ENCODE results near the gene MAP3K19.

MAP3K19 gene

GRCh38 chr2:135074216-135074615, 27.0 kb upstream of the MAP3K19 start:
- Histone ChIP-seq H3K23ac (ENCODE audit: low read length in 2 of 2) (no peak overlapping the region), H3K27me3 (ENCODE audit: control insufficient read depth in 1 of 2, insufficient read depth in 1 of 2, low read length in 2 of 2) (no peaks in the 10 kb centered on the region), H3K4me3 (ENCODE audit: insufficient read depth in 1 of 2, low read depth in 1 of 2, low read length in 2 of 2) (no peak overlapping the region), H3K4me2 (ENCODE audit: low read length, poor library complexity, severe bottlenecking) (no peak overlapping the region), H2AFZ (ENCODE audit: low read depth, low read length) (no peak overlapping the region), H3K9ac (ENCODE audit: low read length) (no peak overlapping the region), H2BK15ac (ENCODE audit: low read depth, poor library complexity, severe bottlenecking) (no peak overlapping the region), H3K27ac (ENCODE audit: low read length, poor library complexity, severe bottlenecking) (no peak overlapping the region), H2AK5ac (ENCODE audit: low read length, severe bottlenecking) (no peak overlapping the region), H3K4ac (ENCODE audit: low read depth in 1 of 2, low read length in 2 of 2) (no peak overlapping the region), H4K8ac (ENCODE audit: low read length) (no peak overlapping the region), H3K4me1 (ENCODE audit: control insufficient read depth, insufficient read depth, low read depth, low read length) (no peaks in the 10 kb centered on the region), H2BK5ac (ENCODE audit: low read depth, low read length, poor library complexity, severe bottlenecking) (no peak overlapping the region), H3K79me1 (replicated peaks; ENCODE audit: low read length, poor library complexity, severe bottlenecking) (peaks cover 45% of the 10 kb centered on the region), H2BK12ac (ENCODE audit: low read length in 2 of 2) (no peak overlapping the region), H3K18ac (ENCODE audit: low read depth in 1 of 2, low read length in 2 of 2) (no peak overlapping the region), H4K91ac (ENCODE audit: low read length) (no peak overlapping the region), H3K9me3 (ENCODE audit: control insufficient read depth, low read length) (peaks cover 21% of the 10 kb centered on the region), H3K14ac (ENCODE audit: low read length in 2 of 2) (no peak overlapping the region), H3K36me3 (ENCODE audit: control insufficient read depth in 1 of 2, insufficient read depth in 2 of 2, low read depth in 1 of 2, low read length in 2 of 2) (peaks cover 25 to 28% of the 10 kb centered on the region in 2 experiments), H2BK120ac (ENCODE audit: low read depth, low read length) (no peak overlapping the region)
- DNase-seq, result no peak
- WGBS, result 98% methylated on average over 3 of the region's 3 CpGs

GRCh38 chr2:135072125-135072997, 25.1 kb upstream of the MAP3K19 start:
- Histone ChIP-seq H2AFZ (ENCODE audit: low read depth, low read length) (no peak overlapping the region), H4K91ac (ENCODE audit: low read length) (no peak overlapping the region), H2AK5ac (ENCODE audit: low read length, severe bottlenecking) (no peak overlapping the region), H3K9me3 (ENCODE audit: control insufficient read depth, low read length) (peaks cover 21% of the 10 kb centered on the region), H3K4me2 (ENCODE audit: low read length, poor library complexity, severe bottlenecking) (no peak overlapping the region), H2BK120ac (ENCODE audit: low read depth, low read length) (no peak overlapping the region), H4K8ac (ENCODE audit: low read length) (no peak overlapping the region), H3K4me1 (ENCODE audit: control insufficient read depth, insufficient read depth, low read depth, low read length) (no peaks in the 10 kb centered on the region), H3K23ac (ENCODE audit: low read length in 2 of 2) (no peak overlapping the region), H3K36me3 (ENCODE audit: control insufficient read depth in 1 of 2, insufficient read depth in 2 of 2, low read depth in 1 of 2, low read length in 2 of 2) (peaks cover 22 to 24% of the 10 kb centered on the region in 2 experiments), H3K18ac (ENCODE audit: low read depth in 1 of 2, low read length in 2 of 2) (no peak overlapping the region), H3K27ac (ENCODE audit: low read length, poor library complexity, severe bottlenecking) (no peak overlapping the region), H2BK12ac (ENCODE audit: low read length in 2 of 2) (no peak overlapping the region), H3K9ac (ENCODE audit: low read length) (no peak overlapping the region), H2BK5ac (ENCODE audit: low read depth, low read length, poor library complexity, severe bottlenecking) (no peak overlapping the region), H3K14ac (ENCODE audit: low read length in 2 of 2) (no peak overlapping the region), H3K4me3 (ENCODE audit: insufficient read depth in 1 of 2, low read depth in 1 of 2, low read length in 2 of 2) (peak overlapping the region in 1 of 2 experiments; percentile 30), H2BK15ac (ENCODE audit: low read depth, poor library complexity, severe bottlenecking) (no peak overlapping the region), H3K27me3 (ENCODE audit: control insufficient read depth in 1 of 2, insufficient read depth in 1 of 2, low read length in 2 of 2) (no peaks in the 10 kb centered on the region), H3K4ac (ENCODE audit: low read depth in 1 of 2, low read length in 2 of 2) (no peak overlapping the region), H3K79me1 (replicated peaks; ENCODE audit: low read length, poor library complexity, severe bottlenecking) (peaks cover 44% of the 10 kb centered on the region)
- no peak for DNase-seq
- WGBS, result 96% methylated on average over 2 of the region's 3 CpGs

- no peak overlapping the region for H3K4me2 ChIP-seq (ENCODE audit: low read length, poor library complexity, severe bottlenecking)
- no peak overlapping the region for H2BK120ac ChIP-seq (ENCODE audit: low read depth, low read length)
- no peak overlapping the region for H3K27ac ChIP-seq (ENCODE audit: low read length, poor library complexity, severe bottlenecking)
- no peaks in the 10 kb centered on the region for H3K4me1 ChIP-seq (ENCODE audit: control insufficient read depth, insufficient read depth, low read depth, low read length)
- H3K9ac ChIP-seq (ENCODE audit: low read length), result peak overlapping the region; percentile 75
- H2BK12ac ChIP-seq (ENCODE audit: low read length in 2 of 2), result no peak overlapping the region
- H2BK15ac ChIP-seq (ENCODE audit: low read depth, poor library complexity, severe bottlenecking), result no peak overlapping the region
- H3K4me3 ChIP-seq (ENCODE audit: insufficient read depth in 1 of 2, low read depth in 1 of 2, low read length in 2 of 2), result no peak overlapping the region
- no peaks in the 10 kb centered on the region for H3K27me3 ChIP-seq (ENCODE audit: control insufficient read depth in 1 of 2, insufficient read depth in 1 of 2, low read length in 2 of 2)
- H3K9me3 ChIP-seq (ENCODE audit: control insufficient read depth, low read length), result peaks cover 4% of the 10 kb centered on the region
- no peak overlapping the region for H3K23ac ChIP-seq (ENCODE audit: low read length in 2 of 2)
- H2AK5ac ChIP-seq (ENCODE audit: low read length, severe bottlenecking), result no peak overlapping the region
- no peak overlapping the region for H3K14ac ChIP-seq (ENCODE audit: low read length in 2 of 2)
- H4K91ac ChIP-seq (ENCODE audit: low read length), result no peak overlapping the region
- no CpG with 5 or more reads among the region's 1 CpG for WGBS
- no peak overlapping the region for H3K4ac ChIP-seq (ENCODE audit: low read depth in 1 of 2, low read length in 2 of 2)
- H2BK5ac ChIP-seq (ENCODE audit: low read depth, low read length, poor library complexity, severe bottlenecking), result no peak overlapping the region
- H2AFZ ChIP-seq (ENCODE audit: low read depth, low read length), result no peak overlapping the region
- H3K36me3 ChIP-seq (ENCODE audit: control insufficient read depth in 1 of 2, insufficient read depth in 2 of 2, low read depth in 1 of 2, low read length in 2 of 2), result peaks cover 10 to 24% of the 10 kb centered on the region in 2 experiments
- no peak overlapping the region for H3K18ac ChIP-seq (ENCODE audit: low read depth in 1 of 2, low read length in 2 of 2)
- no peak for DNase-seq
- H3K79me1 ChIP-seq (replicated peaks; ENCODE audit: low read length, poor library complexity, severe bottlenecking), result peaks cover 21% of the 10 kb centered on the region
- no peak overlapping the region for H4K8ac ChIP-seq (ENCODE audit: low read length)
These were observed 19.5 kb upstream of the MAP3K19 start for GRCh38 chr2:135066710-135067109.

GRCh38 chr2:135064149-135064548, 16.9 kb upstream of the MAP3K19 start:
- Histone ChIP-seq H3K36me3 (ENCODE audit: control insufficient read depth in 1 of 2, insufficient read depth in 2 of 2, low read depth in 1 of 2, low read length in 2 of 2) (peaks cover 11 to 39% of the 10 kb centered on the region in 2 experiments), H2BK15ac (ENCODE audit: low read depth, poor library complexity, severe bottlenecking) (no peak overlapping the region)

More at GRCh38 chr2:135064149-135064548, 16.9 kb upstream of the MAP3K19 start:
- H3K4me2 ChIP-seq (ENCODE audit: low read length, poor library complexity, severe bottlenecking), result no peak overlapping the region
- DNase-seq, result no peak
- H2BK12ac ChIP-seq (ENCODE audit: low read length in 2 of 2), result no peak overlapping the region
- no peaks in the 10 kb centered on the region for H3K27me3 ChIP-seq (ENCODE audit: control insufficient read depth in 1 of 2, insufficient read depth in 1 of 2, low read length in 2 of 2)
- peaks cover 7% of the 10 kb centered on the region for H3K79me1 ChIP-seq (replicated peaks; ENCODE audit: low read length, poor library complexity, severe bottlenecking)
- H3K4me1 ChIP-seq (ENCODE audit: control insufficient read depth, insufficient read depth, low read depth, low read length), result no peaks in the 10 kb centered on the region
- H2BK120ac ChIP-seq (ENCODE audit: low read depth, low read length), result no peak overlapping the region
- H3K9me3 ChIP-seq (ENCODE audit: control insufficient read depth, low read length), result no peaks in the 10 kb centered on the region
- no peak overlapping the region for H2BK5ac ChIP-seq (ENCODE audit: low read depth, low read length, poor library complexity, severe bottlenecking)
- H2AFZ ChIP-seq (ENCODE audit: low read depth, low read length), result no peak overlapping the region
- no peak overlapping the region for H3K4ac ChIP-seq (ENCODE audit: low read depth in 1 of 2, low read length in 2 of 2)
- WGBS, result no CpG with 5 or more reads among the region's 2 CpGs
- no peak overlapping the region for H3K18ac ChIP-seq (ENCODE audit: low read depth in 1 of 2, low read length in 2 of 2)
- H3K23ac ChIP-seq (ENCODE audit: low read length in 2 of 2), result no peak overlapping the region
- no peak overlapping the region for H3K27ac ChIP-seq (ENCODE audit: low read length, poor library complexity, severe bottlenecking)
- no peak overlapping the region for H3K9ac ChIP-seq (ENCODE audit: low read length)
- H4K8ac ChIP-seq (ENCODE audit: low read length), result no peak overlapping the region
- H3K4me3 ChIP-seq (ENCODE audit: insufficient read depth in 1 of 2, low read depth in 1 of 2, low read length in 2 of 2), result no peak overlapping the region
- H3K14ac ChIP-seq (ENCODE audit: low read length in 2 of 2), result no peak overlapping the region
- H4K91ac ChIP-seq (ENCODE audit: low read length), result no peak overlapping the region
- no peak overlapping the region for H2AK5ac ChIP-seq (ENCODE audit: low read length, severe bottlenecking)
